WI38 (cell line): ENCODE measurements around the gene RNF141.

ENCODE experiments used
- H3K4me3 ChIP-seq: 2 replicates; pipeline ENCODE4 v1.5.1; 2011; ENCODE audit warnings: low read depth, mild to moderate bottlenecking, control low read depth, low read length
- TF ChIP-seq, protein P1 (sequence below): IDR thresholded peaks from 2 replicates; pipeline ENCODE4 v1.5.1; 2012; ENCODE audit warnings: low read depth, mild to moderate bottlenecking, control low read depth, low read length

The RNF141 gene

DNA sequence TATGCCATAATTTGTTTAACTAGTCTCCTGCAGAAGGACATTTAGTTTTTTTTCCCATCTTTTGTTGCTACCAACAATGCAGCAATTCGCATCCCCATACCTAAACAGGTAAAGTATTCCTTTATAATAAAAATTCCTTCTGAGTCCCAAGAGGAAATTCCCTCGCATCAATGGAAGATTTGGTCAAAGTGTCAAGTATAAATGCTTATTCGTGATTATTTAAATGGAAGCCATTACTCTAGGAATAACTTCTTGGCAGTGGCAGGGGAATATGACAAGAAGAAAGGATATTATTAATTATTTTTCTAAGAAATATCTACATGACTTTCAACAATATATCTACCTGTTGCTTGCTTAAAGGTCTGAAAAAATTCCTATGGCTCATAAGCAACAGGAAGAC, 25.6 kb downstream of the RNF141 start:
- no peak overlapping the region for H3K4me3 ChIP-seq
- TF ChIP-seq, protein P1, sequence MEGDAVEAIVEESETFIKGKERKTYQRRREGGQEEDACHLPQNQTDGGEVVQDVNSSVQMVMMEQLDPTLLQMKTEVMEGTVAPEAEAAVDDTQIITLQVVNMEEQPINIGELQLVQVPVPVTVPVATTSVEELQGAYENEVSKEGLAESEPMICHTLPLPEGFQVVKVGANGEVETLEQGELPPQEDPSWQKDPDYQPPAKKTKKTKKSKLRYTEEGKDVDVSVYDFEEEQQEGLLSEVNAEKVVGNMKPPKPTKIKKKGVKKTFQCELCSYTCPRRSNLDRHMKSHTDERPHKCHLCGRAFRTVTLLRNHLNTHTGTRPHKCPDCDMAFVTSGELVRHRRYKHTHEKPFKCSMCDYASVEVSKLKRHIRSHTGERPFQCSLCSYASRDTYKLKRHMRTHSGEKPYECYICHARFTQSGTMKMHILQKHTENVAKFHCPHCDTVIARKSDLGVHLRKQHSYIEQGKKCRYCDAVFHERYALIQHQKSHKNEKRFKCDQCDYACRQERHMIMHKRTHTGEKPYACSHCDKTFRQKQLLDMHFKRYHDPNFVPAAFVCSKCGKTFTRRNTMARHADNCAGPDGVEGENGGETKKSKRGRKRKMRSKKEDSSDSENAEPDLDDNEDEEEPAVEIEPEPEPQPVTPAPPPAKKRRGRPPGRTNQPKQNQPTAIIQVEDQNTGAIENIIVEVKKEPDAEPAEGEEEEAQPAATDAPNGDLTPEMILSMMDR = no peak

DNA sequence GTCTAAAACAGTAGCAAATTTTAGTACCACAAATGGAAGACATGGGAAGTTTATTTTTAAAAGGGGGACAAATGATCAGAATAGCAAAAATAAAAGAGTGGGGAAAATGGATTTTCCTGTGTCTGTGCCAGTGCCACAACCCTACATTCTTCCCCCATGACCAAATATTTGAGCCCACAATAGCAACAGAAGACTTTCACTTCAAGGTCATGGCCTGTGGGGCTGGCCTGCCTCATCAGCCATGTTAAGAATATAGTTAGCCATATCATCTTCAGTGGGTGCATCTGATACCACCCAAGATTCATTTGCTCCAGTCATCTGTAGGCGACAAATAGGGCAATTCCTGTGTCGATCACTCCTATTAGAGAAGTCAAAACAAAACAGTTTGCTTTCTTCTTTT, 26.3 kb downstream of the RNF141 start:
- no peak overlapping the region for H3K4me3 ChIP-seq
- TF ChIP-seq, protein P1 = no peak

DNA sequence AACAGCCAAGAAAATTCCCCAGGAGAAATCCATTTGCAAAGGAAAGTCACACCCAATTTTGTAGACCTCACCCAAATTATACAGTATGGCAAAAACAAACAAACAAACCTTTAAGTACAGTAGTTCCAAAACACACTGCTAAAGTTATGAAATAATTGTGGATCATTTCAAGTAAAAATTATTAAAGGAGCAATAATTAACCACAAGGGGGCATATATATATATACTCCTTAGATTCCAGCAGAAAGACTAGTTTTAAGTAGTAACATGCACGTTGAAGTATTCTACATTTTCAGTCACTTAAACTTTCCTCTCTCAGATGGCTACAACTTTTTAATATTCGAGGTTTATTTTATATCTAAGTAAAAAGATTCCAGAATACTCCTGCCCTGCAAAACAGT, 26.8 kb downstream of the RNF141 start:
- TF ChIP-seq, protein P1 = no peak
- no peak overlapping the region for H3K4me3 ChIP-seq

DNA sequence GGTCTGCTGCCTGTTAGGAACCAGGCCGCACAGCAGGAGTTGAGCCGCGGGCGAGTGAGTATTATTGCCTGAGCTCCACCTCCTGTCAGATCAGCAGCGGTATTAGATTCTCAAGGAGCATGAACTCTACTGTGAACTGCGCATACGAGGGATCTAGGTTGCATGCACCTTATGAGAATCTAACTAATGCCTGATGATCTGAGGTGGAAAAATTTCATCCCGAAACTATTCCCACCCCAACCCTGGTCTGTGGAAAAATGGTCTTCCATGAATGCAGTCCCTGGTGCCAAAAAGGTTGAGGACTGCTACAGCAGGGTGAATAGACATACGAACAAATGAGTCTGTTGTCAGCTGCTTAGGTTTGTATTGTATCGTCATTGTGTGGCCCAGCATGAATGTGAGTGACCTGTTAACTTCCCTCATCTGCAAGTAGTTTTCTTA, 29.8 kb downstream of the RNF141 start:
- TF ChIP-seq, protein P1 = no peak
- no peak overlapping the region for H3K4me3 ChIP-seq

DNA sequence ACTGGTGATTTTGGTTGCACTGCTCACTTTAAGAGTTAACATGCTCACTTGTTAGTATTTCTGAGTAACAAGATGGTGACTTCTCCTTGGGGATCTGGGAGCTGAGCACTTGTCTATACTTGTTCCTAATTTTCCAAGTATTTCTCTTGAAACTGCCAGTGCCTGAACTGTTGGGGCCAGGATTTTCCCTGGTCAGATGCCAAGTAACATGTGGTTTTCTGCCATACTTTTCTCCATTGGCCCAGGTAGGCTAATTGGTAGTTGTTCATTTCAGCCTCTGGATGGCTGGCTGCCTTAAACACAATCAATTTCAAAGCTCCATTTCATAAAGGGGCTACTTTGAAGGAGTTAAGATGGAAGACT, 35.0 kb downstream of the RNF141 start:
- no peak overlapping the region for H3K4me3 ChIP-seq
- TF ChIP-seq, protein P1 = no peak

DNA sequence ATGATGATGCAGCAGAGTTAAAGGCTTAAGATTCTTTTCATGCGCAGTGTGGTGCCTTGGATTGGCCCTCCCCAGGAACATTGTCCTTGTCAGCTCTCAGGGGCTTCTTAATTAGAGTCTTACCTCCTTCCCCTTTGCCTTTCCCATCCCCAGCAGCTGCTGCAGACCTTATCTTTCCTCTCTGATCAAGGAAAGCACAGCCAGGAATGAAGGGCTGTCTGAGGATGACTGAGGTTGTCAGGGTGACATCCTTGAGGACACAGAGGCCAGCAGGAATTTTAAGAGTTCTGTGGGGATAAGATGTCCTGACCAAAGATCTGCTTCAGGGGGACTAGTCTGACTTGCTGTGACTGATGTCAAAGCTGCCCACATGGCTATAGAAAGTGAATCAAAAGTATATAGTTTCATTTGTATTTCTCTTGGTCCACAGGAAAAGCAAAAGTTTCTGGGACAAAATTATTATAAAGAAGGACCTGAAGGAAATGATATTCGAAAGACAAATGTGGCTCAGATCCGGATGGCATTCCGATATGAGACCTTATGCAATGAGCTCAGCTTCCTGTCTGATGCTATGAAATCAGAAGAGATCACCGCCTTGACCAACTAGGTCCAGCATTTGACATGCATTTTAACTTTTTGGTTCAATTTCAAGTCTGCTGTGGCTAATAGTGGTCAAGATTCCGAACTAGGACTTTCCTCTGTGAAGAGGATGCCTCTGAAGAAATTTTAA, 35.5 kb downstream of the RNF141 start:
- no peak overlapping the region for H3K4me3 ChIP-seq
- TF ChIP-seq, protein P1 = no peak

DNA sequence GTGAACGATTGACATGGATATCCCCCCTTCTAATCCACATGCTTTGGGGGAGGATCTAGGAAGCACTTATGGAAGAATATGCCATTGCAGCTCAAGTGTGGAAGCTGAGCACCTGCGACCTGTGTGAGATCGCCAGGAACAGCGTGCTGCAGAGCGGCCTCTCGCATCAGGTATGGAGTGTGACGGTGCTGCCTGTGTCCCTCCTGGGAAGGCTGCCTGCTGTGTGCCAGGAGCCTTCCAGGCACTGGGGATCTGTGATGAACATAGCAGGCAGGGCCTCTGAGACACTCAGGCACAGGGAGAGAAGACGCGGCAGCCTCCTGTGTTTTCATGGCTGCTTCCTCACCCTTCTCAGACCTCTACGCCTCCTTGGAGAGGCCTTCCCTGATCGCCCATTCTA, 36.5 kb downstream of the RNF141 start:
- H3K4me3 ChIP-seq = no peak overlapping the region
- TF ChIP-seq, protein P1 = no peak
